NOMO-1 (cell line): ENCODE results near the gene ZMYND8.
"Not testable (repeated sequence)": the region's sequence is repeated elsewhere in the genome, so short reads cannot be mapped to it uniquely, and the experiment has no call there.

Source experiments
- DNase-seq, 2 experiments: peaks; one replicate each; lab custom pipeline; 2025; ENCODE audit not compliant: unreplicated experiment in 2 of 2; lab: John Stamatoyannopoulos, UW

ZMYND8 gene

GRCh38 chr20:47290666-47291430 lies 65.7 kb downstream of the ZMYND8 start:
- no peak for DNase-seq

- no peak for DNase-seq
These were observed 66.5 kb downstream of the ZMYND8 start for GRCh38 chr20:47290008-47290407.

DNA sequence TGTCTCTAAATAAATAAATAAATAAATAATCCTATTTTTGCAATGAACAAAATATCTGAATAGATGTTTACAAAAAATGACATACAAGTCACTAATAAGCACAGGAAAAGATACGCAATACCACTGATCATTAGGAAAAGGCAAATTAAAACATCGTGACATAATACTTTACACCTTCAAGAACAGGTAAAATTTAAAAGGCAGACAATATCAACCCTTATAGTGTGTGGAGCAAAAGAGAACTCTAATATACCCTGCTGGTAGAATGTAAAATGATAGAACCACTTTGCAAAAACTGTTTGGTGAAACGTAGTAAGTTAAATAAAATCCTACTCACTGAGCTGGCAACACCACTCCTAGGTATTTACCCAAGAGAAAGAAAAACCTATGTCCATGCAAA lies 67.4 kb downstream of the ZMYND8 start:
- no peak for DNase-seq

DNA sequence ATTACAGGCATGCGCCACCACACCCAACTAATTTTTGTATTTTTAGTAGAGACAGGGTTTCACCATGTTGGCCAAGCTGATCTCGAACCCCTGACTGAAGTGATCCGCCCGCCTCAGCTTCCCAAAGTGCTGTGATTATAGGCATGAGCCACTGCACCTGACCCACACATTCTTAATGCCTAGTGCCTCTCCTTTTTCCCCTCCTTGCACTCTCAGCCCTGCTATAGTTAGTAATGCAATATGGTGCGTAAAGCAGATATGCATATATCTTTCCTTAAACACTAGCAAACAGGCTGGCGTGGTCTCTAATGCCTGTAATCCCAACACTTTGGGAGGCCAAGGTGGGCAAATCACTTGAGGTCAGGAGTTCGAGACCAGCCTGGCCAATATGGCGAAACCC lies 68.0 kb downstream of the ZMYND8 start:
- not testable (repeated sequence) for DNase-seq

DNA sequence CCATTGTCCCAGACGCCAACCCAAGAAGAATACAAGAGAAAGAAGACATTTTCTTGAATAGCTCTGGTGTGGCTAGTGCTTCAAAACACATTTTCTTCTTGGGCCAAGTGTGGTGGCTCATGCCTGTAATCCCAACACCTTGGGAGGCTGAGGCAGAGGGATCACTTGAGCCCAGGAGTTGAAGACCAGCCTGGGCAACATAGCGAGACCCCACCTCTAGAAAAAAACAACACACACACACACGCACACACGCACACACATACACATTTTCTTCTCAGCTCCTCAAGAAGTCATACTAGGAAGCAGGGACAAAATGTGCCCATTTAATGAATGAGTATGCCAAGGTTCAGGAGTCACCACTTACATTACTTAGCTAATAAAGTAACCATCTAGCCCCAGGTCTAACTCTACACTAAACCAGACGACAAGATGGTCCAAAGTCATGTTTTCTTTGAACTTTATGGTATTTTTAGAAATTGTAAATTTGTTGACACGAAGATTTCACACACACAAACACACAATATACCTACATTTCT lies 68.8 kb downstream of the ZMYND8 start:
- DNase-seq: no peak

GRCh38 chr20:47286681-47287080 lies 69.8 kb downstream of the ZMYND8 start:
- no peak for DNase-seq

DNA sequence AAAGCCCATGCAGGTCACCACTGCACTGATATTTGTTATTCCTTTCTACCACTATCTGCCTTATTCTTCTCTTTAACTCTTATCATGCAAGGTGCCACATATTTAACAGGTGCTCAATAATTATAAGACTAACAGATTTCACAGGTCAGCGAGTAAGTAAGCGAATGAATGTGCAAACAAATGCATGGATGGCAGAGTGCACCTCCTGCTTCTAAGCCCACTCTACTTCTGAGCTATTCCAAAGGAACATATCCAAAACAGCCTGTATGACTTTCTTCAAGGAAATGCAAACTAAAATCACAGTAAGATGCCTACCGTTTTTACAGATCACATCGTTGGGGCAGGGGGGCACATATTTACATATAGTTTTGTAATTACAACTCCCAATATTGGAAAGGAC lies 71.3 kb downstream of the ZMYND8 start:
- DNase-seq: no peak

GRCh38 chr20:47284373-47284772 lies 72.1 kb downstream of the ZMYND8 start:
- DNase-seq: no peak

DNA sequence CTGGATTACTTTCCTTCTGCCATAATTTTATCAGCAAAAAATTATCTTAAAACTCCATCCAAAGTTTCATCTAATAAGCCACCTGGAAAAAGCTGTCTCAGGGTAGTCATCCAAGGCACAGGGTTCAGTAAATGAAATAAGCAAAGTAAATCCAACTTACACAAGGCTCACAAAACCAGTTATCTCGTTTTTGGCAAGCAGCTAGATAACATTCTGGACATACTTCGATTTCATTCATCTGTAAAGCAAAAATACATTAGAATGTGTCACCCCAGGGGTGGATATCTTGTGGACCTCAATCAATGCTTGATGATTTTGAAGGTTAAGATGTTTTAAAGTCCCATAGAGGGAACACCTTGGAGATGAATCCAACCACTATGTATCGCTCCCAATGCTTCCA lies 73.1 kb downstream of the ZMYND8 start:
- DNase-seq: no peak

GRCh38 chr20:47282864-47283263 lies 73.6 kb downstream of the ZMYND8 start:
- DNase-seq: no peak

DNA sequence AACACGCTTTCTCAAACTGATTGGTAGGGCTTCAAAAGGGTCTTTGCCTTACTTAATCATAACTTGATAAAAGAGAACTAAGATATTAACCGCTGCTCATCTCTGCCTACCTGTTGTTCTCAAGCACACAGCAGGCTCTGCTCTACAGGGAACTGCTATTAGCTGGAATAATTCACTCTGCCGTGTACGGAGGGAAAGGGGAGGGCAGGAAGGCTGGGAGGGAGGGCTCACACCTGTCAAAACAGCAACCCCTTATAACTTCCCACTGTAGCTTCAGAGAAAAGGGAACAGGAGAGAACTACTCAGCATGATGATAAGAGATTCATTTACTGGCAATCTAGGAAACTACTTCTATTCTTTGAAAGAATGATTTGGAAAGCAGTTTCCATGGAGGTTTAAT lies 75.1 kb downstream of the ZMYND8 start:
- no peak for DNase-seq

GRCh38 chr20:47280668-47281067 lies 75.8 kb downstream of the ZMYND8 start:
- DNase-seq: no peak

- DNase-seq: no peak
These were observed 76.3 kb downstream of the ZMYND8 start for GRCh38 chr20:47280228-47280627.

- no peak for DNase-seq
These were observed 77.6 kb downstream of the ZMYND8 start for GRCh38 chr20:47278907-47279348.

DNA sequence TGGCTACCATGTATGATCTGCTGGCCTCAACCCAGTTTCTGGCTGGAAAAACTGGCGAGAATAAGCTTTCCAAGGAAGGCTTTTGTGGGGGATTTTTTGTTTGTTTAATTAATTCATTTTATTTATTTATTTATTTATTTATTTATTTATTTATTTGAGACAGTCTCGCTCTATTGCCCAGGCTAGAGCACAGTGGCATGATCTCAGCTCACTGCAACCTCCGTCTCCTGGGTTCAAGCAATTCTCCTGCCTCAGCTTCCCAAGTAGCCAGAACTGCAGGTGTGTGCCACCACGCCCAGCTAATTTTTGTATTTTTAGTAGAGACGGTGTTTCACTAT lies 79.0 kb downstream of the ZMYND8 start:
- DNase-seq: not testable (repeated sequence)

GRCh38 chr20:47276851-47277534 lies 79.5 kb downstream of the ZMYND8 start:
- DNase-seq: no peak

DNA sequence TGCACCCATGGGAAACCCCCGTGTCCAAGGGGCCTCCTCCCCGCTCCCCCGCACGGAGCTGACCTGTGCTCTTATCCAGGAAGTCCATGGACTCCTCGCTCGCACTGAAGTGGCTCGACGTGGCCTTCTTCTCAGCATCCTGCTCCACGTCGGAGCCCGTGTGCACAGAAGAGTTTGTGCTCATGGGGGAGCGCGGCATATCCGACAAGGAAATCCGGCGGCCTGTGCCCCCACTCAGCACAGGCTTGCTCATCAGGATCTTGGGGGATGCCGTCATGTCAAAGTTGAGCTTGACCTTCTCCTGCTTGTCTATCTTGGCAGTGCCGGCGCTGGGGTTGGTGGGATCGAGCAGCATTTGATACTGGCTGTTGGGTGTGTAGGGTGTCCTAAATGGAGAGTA lies 80.2 kb downstream of the ZMYND8 start:
- no peak for DNase-seq

GRCh38 chr20:47275548-47275947 lies 81.0 kb downstream of the ZMYND8 start:
- DNase-seq: no peak

DNA sequence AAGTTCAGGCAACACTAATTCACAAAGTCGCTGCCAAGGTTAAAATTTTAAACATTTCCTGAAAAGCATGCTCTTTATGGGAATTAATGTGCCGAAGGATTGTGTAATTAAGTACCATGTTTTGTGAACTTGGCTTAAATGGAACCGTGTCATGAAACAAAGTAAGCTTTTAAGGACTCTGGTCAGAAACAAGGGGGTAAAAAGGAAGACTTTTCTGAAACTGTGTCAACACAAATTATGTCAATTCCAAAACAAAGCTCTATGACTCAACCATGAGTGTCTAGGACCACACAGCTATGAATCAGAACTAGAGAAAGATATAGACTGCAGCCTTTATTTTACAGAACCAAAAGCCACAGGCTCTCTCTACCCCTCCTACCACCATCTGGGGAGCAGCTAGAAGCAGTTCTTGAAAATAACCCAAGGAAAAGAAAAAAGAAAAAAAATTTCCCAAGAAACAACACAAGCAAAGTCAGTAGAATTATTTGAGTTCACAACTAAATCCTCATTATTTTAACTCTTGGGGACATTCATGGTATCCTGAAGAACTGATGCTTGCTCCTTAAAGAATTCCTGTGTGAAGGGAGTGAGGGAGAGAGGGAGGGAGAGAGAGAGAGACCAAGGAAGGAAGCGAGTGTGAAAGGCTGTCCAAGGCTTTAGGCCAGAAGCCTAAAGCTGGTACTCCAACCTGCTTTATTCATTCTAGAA lies 81.9 kb downstream of the ZMYND8 start:
- DNase-seq: peak; percentile 2 to 51

DNA sequence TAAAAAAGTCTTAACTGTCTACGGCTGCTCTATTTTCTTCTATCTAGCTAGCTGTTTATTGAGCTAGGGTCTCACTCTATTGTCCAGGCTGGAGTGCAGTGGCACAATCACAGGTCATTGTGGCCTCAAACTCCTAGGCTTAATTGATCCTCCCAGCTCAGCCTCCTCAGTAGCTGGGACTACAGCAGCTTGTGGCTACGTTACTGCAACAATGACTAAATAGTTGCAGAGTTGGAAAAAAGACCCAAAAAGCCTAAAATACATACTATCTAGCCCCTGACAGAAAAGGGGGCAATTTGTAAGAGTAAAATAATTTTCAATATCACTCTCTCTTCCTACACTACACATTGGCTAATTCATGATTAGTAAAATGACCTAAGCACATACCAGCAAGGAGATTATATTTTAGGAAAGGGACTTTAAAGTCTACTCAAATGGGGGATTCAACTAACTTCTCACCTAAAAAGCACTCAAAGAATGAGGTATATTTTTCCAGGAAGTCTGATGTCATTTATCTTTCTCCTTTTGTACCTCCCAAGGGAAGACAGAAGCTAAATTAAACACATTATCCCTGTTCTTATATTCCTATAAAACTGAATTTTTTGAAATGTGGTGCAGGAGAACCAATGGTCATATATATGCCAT lies 82.8 kb downstream of the ZMYND8 start:
- DNase-seq: no peak
